KBM-7 (cell line): ENCODE data around the gene AOC1.
A peak's percentile ranks its signal among the peaks of the same experiment; 100 is the strongest.
"Not testable (repeated sequence)": the region's sequence is repeated elsewhere in the genome, so short reads cannot be mapped to it uniquely, and the experiment has no call there.

Experiments
- DNase-seq: peaks from one replicate; pipeline ENCODE4 v3.0.0-alpha.2; 2015
- in situ Hi-C: fragments of 300-500 bp; cut with MboI; formaldehyde crosslinking; loops from 2 replicates; pipeline ENCODE4 v1.14.3; 2020; ENCODE audit warnings: low sequenced_read_pairs, low pct_unique_long_range_greater_than_20kb, mixed read lengths

Gene AOC1

GRCh38 chr7:150852371-150852905 is at the start of gene AOC1:
Gene AOC1 (plus strand): TSS chr7:150852517. CDS start chr7:150856471, 3,954 bp downstream.
- DNase-seq: peak; percentile 45
- in situ Hi-C loops: no loop called here

DNA sequence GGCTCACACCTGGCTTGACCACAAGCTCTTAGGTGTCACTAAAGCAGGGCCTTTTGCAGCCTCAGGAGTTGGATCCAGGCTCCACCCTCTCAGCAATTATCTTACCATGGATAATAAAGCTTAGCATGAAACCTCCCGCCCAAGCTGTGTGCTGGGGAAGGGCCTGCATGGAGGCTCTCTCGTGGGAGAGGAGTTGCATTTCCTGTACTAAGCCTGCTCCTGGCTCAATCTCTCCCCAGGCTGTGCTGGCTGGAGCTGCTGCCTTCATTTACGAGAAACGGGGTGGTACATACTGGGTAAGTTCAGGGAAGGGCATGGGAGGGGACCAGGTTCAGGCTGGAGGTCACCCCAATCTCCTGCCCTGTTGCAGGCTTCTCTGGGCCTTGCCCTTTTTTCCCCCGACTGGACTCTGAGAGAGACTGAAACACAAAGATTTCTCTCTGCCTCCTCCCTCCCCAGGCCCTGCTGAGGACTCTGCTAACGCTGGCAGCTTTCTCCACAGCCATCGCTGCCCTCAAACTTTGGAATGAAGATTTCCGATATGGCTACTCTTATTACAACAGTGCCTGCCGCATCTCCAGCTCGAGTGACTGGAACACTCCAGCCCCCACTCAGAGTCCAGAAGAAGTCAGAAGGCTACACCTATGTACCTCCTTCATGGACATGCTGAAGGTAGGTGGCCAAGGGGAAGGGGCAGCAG is 49.0 kb upstream of the AOC1 start:
- in situ Hi-C loops: no loop called here
- DNase-seq: peak; percentile 18

DNA sequence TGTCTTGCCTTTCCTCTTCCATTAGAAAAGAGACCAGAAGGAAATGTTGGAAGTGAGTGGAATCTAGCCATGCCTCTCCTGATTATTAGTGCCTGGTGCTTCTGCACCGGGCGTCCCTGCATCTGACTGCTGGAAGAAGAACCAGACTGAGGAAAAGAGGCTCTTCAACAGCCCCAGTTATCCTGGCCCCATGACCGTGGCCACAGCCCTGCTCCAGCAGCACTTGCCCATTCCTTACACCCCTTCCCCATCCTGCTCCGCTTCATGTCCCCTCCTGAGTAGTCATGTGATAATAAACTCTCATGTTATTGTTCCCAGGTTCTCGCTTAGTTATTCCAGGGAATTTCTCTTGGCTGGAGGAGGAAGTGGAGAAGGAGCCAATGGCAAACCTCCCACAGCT is 47.5 kb upstream of the AOC1 start:
- DNase-seq: no peak
- in situ Hi-C loops: no loop called here

- no peak for DNase-seq
- in situ Hi-C loops: no loop called here
Observed at GRCh38 chr7:150805864-150806263, 46.5 kb upstream of the AOC1 start.

DNA sequence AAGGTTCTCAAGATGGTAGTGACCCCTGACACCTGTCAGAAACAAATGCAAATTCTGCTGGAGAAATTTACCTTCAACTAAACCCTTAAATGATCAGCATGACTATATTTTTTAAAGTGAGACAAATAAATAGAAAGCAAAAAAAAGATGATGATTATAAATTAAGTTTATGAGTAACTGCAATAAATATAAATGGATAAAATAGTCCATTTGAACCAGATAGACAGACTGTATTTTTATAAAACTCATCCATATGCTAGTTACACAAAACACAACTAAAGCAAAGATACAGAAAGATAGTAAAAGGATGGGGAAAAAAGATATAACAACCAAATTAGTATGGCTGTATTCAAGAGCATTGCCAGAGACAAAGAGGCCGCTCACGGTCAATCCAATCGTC is 45.9 kb upstream of the AOC1 start:
- DNase-seq: no peak
- in situ Hi-C loops: no loop called here

DNA sequence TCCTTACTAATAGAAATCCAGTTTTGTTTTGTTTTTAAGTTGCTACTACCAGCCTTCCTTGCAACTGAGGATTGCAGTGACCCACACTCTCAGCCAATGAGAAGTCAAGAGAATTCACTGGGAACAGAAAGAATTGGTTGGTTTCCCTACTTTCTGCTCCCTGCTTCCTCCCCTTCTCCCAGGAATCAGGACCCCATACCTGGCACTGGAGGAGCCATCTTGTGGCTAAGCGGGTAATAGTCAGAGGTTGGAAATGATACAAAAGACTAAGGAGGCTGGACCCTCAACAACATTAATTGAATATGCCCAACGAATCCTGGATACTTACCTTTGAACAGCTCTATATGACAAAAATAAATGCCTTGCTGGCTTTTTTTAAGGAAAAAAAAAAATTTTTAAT is 45.5 kb upstream of the AOC1 start:
- in situ Hi-C loops: no loop called here
- no peak for DNase-seq

GRCh38 chr7:150807616-150808438 is 44.5 kb upstream of the AOC1 start:
- DNase-seq: not testable (repeated sequence)

GRCh38 chr7:150814328-150815001 is 37.9 kb upstream of the AOC1 start:
- in situ Hi-C loops: no loop called here
- DNase-seq: no peak

More at GRCh38 chr7:150807616-150808438, 44.5 kb upstream of the AOC1 start:
- in situ Hi-C loops: not testable (repeated sequence)

DNA sequence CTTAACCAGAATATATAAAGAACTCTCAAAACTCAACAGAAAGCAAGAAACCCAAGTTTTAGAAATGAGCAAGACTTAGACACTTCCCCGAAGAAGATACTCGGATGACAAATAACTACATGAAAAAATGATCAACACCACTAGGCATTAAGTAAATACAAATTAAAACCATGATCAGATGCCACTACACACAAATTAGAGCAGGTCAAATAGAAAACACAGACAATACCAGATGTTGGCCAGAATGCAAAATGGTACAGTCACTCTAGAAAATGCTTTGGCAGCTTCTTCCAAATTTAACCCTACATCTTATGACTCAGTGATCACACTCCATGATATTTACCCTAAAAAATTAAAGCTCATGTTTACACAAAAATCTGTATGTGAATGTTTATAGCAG is 33.3 kb upstream of the AOC1 start:
- no peak for DNase-seq
- in situ Hi-C loops: no loop called here

DNA sequence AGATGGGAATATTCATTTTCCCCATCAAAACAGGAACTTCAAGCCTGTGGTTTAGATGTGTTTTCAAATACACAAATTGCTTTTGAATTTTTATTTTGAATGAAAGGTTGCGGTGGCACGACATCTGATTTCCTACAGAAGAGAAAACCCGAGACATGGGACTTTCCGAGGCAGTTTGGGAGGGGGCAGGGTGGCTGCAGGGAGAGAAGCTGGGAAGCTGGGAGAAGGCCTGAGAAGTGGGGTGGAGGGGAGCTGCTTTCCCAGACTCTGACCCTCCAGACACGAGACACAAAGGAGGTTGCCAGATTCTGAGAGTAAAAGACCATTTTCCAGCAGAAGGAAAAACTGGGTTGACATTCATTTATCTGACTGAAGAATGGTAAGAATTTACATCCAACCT is 32.2 kb upstream of the AOC1 start:
- in situ Hi-C loops: no loop called here
- no peak for DNase-seq

GRCh38 chr7:150820578-150821198 is 31.6 kb upstream of the AOC1 start:
- in situ Hi-C loops: no loop called here
- DNase-seq: no peak

DNA sequence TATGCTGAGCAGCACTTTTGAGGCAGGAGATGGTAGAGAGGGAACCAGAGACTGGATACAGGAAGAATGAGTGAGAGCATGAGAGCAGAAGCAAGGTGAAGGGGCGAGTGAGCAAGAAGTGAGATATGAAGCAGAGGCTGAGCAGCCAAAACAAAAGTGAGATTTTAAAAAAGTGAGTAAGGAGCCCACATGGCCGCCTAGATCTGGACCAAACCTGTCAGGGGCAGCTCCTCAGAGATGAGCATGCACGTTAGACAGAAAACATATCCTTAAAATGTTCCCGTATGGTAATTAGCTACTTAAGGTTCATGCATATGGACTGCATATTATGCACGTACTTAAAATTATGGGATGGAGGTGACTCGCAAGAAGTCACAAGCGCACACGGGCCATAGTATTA is 29.3 kb upstream of the AOC1 start:
- in situ Hi-C loops: no loop called here

GRCh38 chr7:150823484-150824126 is 28.7 kb upstream of the AOC1 start:
- in situ Hi-C loops: no loop called here
- no peak for DNase-seq

More for the DNA sequence above, 29.3 kb upstream of the AOC1 start:
- no peak for DNase-seq

DNA sequence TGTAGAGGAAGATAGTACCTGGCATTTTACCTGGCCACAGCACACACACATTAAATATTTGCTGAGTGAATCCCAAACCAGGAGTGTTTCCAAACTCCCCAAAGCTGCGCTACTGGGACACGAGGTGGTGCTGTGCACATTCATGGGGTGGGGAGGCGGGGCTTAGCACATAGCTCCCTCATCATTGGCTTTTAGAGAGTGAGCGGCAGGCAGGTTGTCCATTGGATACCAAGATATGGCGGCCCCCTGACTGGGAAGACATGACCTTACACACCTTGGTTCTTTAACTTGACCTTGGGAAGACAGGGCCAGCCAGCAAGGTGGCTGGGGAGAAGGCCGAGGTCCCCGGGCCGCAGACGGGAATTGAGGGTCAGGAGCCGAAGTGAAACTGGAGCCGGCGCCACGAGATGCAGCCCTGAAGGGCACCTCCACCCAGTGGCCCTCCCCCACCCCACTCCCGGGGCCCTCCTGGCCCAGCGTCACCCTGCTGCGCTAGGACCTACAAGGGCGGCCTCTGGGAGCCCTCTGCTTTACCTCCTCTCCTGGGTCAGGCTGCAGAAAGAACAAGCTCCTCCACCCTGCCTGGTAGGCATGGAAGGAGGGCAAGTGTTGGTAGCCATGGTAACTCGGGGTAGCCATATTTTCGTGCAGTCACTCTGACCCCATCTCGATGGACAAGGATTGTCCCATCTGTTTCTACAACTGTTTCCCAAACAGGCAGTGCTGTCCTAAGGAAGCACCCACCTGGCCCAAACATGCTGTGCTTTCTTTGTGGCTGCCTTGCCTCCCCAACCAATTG is 27.7 kb upstream of the AOC1 start:
- DNase-seq: no peak
- in situ Hi-C loops: no loop called here

DNA sequence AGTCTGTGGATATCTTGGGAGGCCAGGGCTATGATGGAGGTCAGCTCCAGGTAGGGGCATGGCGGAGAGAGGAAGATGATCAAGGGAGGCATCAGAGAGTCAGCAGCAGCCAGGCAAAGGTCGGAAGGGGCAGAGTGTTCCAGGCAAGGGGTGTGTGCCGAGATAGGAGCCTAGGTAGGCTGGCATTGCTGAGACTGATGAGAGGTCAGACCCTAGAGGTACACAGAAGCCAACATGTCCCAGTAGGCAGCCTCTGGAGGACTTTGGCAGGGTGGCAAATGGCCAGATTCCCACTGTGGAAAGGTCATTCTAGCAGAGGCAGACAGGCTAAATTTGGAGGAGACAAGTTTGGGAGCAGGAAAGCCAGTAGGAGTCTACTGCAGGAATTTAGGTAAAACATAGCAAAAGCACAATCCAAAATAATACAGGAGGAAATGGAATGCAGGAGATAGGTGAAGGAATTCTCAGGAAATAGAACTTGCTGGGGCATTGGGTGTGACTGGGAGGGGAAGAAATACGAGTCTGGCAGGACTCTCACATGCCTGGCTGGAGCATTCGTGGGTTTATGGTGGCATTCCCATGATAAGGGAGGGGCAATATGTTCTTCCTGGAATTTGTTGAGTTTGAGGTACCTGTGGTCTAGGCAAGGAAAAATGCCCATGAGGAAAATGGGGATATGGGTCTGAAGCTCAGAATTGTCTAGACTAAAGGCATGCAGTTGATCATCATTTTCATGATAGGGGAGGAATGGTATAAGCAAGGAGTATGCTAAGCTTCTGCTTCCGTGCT is 26.1 kb upstream of the AOC1 start:
- in situ Hi-C loops: no loop called here
- no peak for DNase-seq

- DNase-seq: no peak
- in situ Hi-C loops: no loop called here
Observed at GRCh38 chr7:150828384-150828783, 23.9 kb upstream of the AOC1 start.

GRCh38 chr7:150829426-150829825 is 22.9 kb upstream of the AOC1 start:
- in situ Hi-C loops: no loop called here
- DNase-seq: no peak
